GM12878 (cell line): ENCODE measurements around the gene WNT3A. TPM values are rescaled to one million over a fixed set of nuclear protein-coding genes. Genes with fewer than 3 reads are reported as not detected.

ENCODE experiments used
- ATAC-seq: fragments of 200-7000 bp; cut with Tn5 transposase; 3 replicates; pipeline ENCODE4 v1.9.1; 2020; ENCODE audit warnings: mild to moderate bottlenecking, moderate library complexity
- BruUV-seq: library from RNA; stranded (reverse); fragments of 400-500 nt; replicated peaks from 2 replicates; lab custom pipeline; 2021; lab: Mats Ljungman, UMichigan
- CTCF ChIA-PET: fragments of 300-600 bp; sonication (Branson Sonifier 250); formaldehyde crosslinking; extraction: SDS; loops from one replicate; lab custom pipeline; 2021; ENCODE audit warnings: inconsistent platforms; lab: Yijun Ruan, JAX
- POLR2A ChIA-PET: fragments of 350-600 bp; formaldehyde crosslinking; extraction: SDS; loops from one replicate; lab custom pipeline; 2021; ENCODE audit warnings: inconsistent platforms; lab: Charles Lee
- RAD21 ChIA-PET: fragments of 300-600 bp; sonication (Branson Sonifier 250); formaldehyde crosslinking; loops from one replicate; lab custom pipeline; 2023; ENCODE audit warnings: antibody characterized with exemption; ENCODE audit not compliant: unreplicated experiment; lab: Charles Lee
- SMC1A ChIA-PET: fragments of 300-600 bp; sonication (Branson Sonifier 250); formaldehyde crosslinking; loops from one replicate; lab custom pipeline; 2023; ENCODE audit not compliant: unreplicated experiment, uncharacterized antibody; lab: Charles Lee
- DNase-seq: peaks from one replicate; pipeline ENCODE4 v3.0.0-alpha.2; 2011; ENCODE audit warnings: low read depth, low spot score
- FAIRE-seq: peaks from 3 replicates; lab custom pipeline; 2011; peaks lifted over from hg19 to GRCh38; lab: Jason Lieb, UNC
- H2AFZ ChIP-seq: 2 replicates; pipeline ENCODE4 v1.6.0; 2011; ENCODE audit warnings: low read depth, low read length, control low read depth; ENCODE audit not compliant: control insufficient read depth
- H3K27ac ChIP-seq: 2 replicates; pipeline ENCODE4 v1.5.1; 2011; ENCODE audit warnings: control low read depth; ENCODE audit not compliant: control insufficient read depth, insufficient read depth
- H3K27me3 ChIP-seq, 2 experiments: replicated peaks in 1 of 2; 2 replicates each; pipeline versions ENCODE4 v1.6.0 to v1.6.1; 2011; ENCODE audit warnings: low read length in 1 of 2; ENCODE audit not compliant: control insufficient read depth in 2 of 2, insufficient read depth in 2 of 2
- H3K36me3 ChIP-seq, 2 experiments: 2 replicates each; pipeline ENCODE4 v1.5.1; 2011; ENCODE audit warnings: low read length in 1 of 2; ENCODE audit not compliant: control insufficient read depth in 2 of 2, insufficient read depth in 2 of 2
- H3K4me1 ChIP-seq: 2 replicates; pipeline ENCODE4 v1.6.1; 2011; ENCODE audit warnings: mild to moderate bottlenecking, low read length, moderate library complexity, mixed read lengths; ENCODE audit not compliant: control insufficient read depth, insufficient read depth
- H3K4me2 ChIP-seq: 2 replicates; pipeline ENCODE4 v1.6.0; 2011; ENCODE audit warnings: control low read depth; ENCODE audit not compliant: control insufficient read depth, insufficient read depth
- H3K4me3 ChIP-seq: fragments of 200-600 bp; sonication (generic); 2 replicates; pipeline ENCODE4 v1.5.1; 2016
- H3K79me2 ChIP-seq: 2 replicates; pipeline ENCODE4 v1.6.0; 2011; ENCODE audit warnings: low read length; ENCODE audit not compliant: control insufficient read depth, insufficient read depth
- H3K9ac ChIP-seq: 2 replicates; pipeline ENCODE4 v1.8.0; 2011; ENCODE audit warnings: low read length, control low read depth, mixed read lengths; ENCODE audit not compliant: control insufficient read depth, insufficient read depth
- H3K9me3 ChIP-seq: replicated peaks from 3 replicates; pipeline ENCODE4 v1.5.1; 2011; ENCODE audit warnings: mild to moderate bottlenecking, low read length; ENCODE audit not compliant: control insufficient read depth, insufficient read depth
- H4K20me1 ChIP-seq: 2 replicates; pipeline ENCODE4 v1.6.0; 2011; ENCODE audit not compliant: control insufficient read depth, insufficient read depth
- POLR2A ChIP-seq: IDR thresholded peaks from 2 replicates; pipeline ENCODE4 v1.6.1; 2011; ENCODE audit warnings: low read depth, mild to moderate bottlenecking, low read length
- RUNX3 ChIP-seq: IDR thresholded peaks from 2 replicates; pipeline ENCODE4 v1.6.1; 2012; ENCODE audit warnings: low read length, inconsistent platforms
- SIN3A ChIP-seq: IDR thresholded peaks from 2 replicates; pipeline ENCODE4 v1.6.1; 2012; ENCODE audit warnings: low read depth, low read length, improper control_type of control experiment
- SMARCA5 ChIP-seq: fragments of 450-650 bp; IDR thresholded peaks from 2 replicates; pipeline ENCODE4 v1.6.1; 2017; ENCODE audit warnings: mild to moderate bottlenecking
- SPI1 ChIP-seq: IDR thresholded peaks from 2 replicates; pipeline ENCODE4 v1.6.1; 2011; ENCODE audit warnings: low read depth, mild to moderate bottlenecking, low read length, moderate library complexity, borderline replicate concordance; ENCODE audit not compliant: insufficient read depth
- STAT3 ChIP-seq: IDR thresholded peaks from 2 replicates; pipeline ENCODE4 v1.6.1; 2011; ENCODE audit warnings: low read depth, low read length, improper control_type of control experiment
- ZNF24 ChIP-seq: fragments of 450-650 bp; IDR thresholded peaks from 2 replicates; pipeline ENCODE4 v1.6.1; 2017; ENCODE audit warnings: antibody characterized with exemption, mild to moderate bottlenecking
- WGBS: methylation state at CpG from one replicate; pipeline ENCODE4 v1.1.6; 2016; ENCODE audit warnings: low lambda C conversion rate; ENCODE audit not compliant: insufficient replicate concordance, insufficient coverage; ENCODE audit errors: missing lambda C conversion rate; 5-methylcytosine and 5-hydroxymethylcytosine counted together
- in situ Hi-C: fragments of 300-500 bp; cut with MboI; formaldehyde crosslinking; loops from 9 replicates; pipeline ENCODE4 v1.14.3; 2018; ENCODE audit warnings: mixed read lengths
- intact Hi-C: fragments of 100-400 bp; cut with micrococcal nuclease; formaldehyde crosslinking; loops from one replicate; pipeline ENCODE4 v1.14.2; 2022; ENCODE audit not compliant: unreplicated experiment
- polyA plus RNA-seq, 11 experiments: library from polyadenylated mRNA; depleted of rRNA in 4 of 11; unstranded in 6 of 11; stranded (reverse) in 5 of 11; fragments of >200 nt; fragmentation: Nextera tagmentation in 4 of 11; fragmentation: Illumina TruSeq in 1 of 11; extraction: Ambion mirVana in 4 of 11; extraction: Trizol in 1 of 11; gene quantifications; 1 replicate in 1 of 11; 2 replicates in 10 of 11; pipeline versions ENCODE4 v1.2.1 to v1.2.3, GENCODE V29; 2011 to 2016; ENCODE audit warnings: inconsistent platforms in 2 of 11, missing spikeins in 2 of 11, low read depth in 1 of 11
- total RNA-seq, 4 experiments: library from RNA; depleted of rRNA in 3 of 4; stranded (reverse); fragments of >200 nt in 3 of 4; fragmentation: Illumina TruSeq in 1 of 4; extraction: Trizol in 1 of 4; gene quantifications; 2 replicates each; pipeline versions ENCODE4 v1.2.1 to v1.2.3, GENCODE V29; 2013 to 2021
- TF ChIP-seq, protein P1 (sequence below): fragments of 450-650 bp; conservative IDR thresholded peaks from 2 replicates; pipeline ENCODE4 v1.6.1; 2017; ENCODE audit warnings: mild to moderate bottlenecking, moderate library complexity

Gene WNT3A
- total and polyA plus RNA-seq, 10 of the 15 experiments (the other 5 are each of a cell fraction or from before 2014, with no cell fraction given), result 0.16 TPM; not detected in 9

DNA sequence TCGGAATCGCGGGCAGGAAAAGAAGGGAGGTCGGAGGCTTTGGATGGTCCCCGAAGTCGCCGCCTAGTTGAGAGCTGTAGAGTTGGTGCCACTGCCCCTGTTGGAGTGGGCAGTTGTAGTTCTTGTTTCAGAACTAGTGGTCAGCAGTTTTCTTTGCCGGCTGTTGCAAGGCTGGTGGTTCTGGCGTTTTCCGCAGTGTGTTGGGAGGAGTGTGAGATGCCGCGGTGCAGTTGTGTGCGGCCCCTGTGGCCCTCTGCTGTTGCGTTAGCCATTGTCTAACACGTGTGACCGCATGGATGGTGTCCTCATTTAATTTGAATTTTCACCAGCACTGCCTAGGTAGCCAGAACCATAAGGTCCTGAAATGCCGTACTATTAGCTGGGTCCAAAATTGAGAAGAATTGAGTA, 77.1 kb downstream of the WNT3A start:
- SMC1A ChIA-PET, result interaction anchor here (1.0 to 1.2 kb wide), 2 partner anchors 9 to 84 kb away, joined by 3 to 4 read pairs; no protein-coding TSS in a partner anchor
- Histone ChIP-seq H3K27ac (peak overlapping the region; percentile 96), H3K27me3 (no peaks in the 10 kb centered on the region)
- TF ChIP-seq POLR2A (0 out of 2 replicates have a peak, but pooled peaks have one; percentile 7), ZNF24 (no peak), SIN3A (0 out of 2 replicates have a peak, but pooled peaks have one; percentile 2), RUNX3 (0 out of 2 replicates have a peak, but pooled peaks have one; percentile 3), STAT3 (no peak), SPI1 (no peak), SMARCA5 (0 out of 2 replicates have a peak, but pooled peaks have one; percentile 20)
- TF ChIP-seq, protein P1, sequence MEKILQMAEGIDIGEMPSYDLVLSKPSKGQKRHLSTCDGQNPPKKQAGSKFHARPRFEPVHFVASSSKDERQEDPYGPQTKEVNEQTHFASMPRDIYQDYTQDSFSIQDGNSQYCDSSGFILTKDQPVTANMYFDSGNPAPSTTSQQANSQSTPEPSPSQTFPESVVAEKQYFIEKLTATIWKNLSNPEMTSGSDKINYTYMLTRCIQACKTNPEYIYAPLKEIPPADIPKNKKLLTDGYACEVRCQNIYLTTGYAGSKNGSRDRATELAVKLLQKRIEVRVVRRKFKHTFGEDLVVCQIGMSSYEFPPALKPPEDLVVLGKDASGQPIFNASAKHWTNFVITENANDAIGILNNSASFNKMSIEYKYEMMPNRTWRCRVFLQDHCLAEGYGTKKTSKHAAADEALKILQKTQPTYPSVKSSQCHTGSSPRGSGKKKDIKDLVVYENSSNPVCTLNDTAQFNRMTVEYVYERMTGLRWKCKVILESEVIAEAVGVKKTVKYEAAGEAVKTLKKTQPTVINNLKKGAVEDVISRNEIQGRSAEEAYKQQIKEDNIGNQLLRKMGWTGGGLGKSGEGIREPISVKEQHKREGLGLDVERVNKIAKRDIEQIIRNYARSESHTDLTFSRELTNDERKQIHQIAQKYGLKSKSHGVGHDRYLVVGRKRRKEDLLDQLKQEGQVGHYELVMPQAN, result no peak
- TF ChIP-seq, all 136 proteins: peak for 4
- ATAC-seq (peak; percentile 4), DNase-seq (no peak), FAIRE-seq (peak; percentile 31)
- peaks cover 47% of the 10 kb centered on the region for H3K4me1 ChIP-seq
- H2AFZ ChIP-seq, result no peak overlapping the region
- peaks cover 94% of the 10 kb centered on the region for H3K79me2 ChIP-seq
- no TSS peak for BruUV-seq
- H4K20me1 ChIP-seq, result peaks cover 45% of the 10 kb centered on the region
- peak overlapping the region; percentile 94 for H3K4me3 ChIP-seq
- POLR2A ChIA-PET, result interaction anchor here (1.6 to 1.7 kb wide), 2 partner anchors 15 to 23 kb away, joined by 4 to 5 read pairs; no protein-coding TSS in a partner anchor
- 1% methylated on average over 17 of the region's 17 CpGs for whole genome bisulfite sequencing
- CTCF ChIA-PET, result interaction anchor here (0.9 to 2.7 kb wide), 5 partner anchors 18 to 84 kb away, joined by 3 to 14 read pairs (median 5); partner anchors contain the start of gene IBA57
- peak overlapping the region; percentile 94 for H3K4me2 ChIP-seq
- H3K36me3 ChIP-seq, result peaks cover 0 to 4% of the 10 kb centered on the region in 2 experiments; a peak in 2 of 4 replicates
- intact Hi-C loops (loop anchor here (2.0 kb wide), 3 partner anchors 19 to 81 kb away; partner anchors contain the start of genes C1orf35, GUK1 and IBA57), in situ Hi-C loops (no loop called here)
- H3K9ac ChIP-seq, result peak overlapping the region; percentile 99
- no peaks in the 10 kb centered on the region for H3K9me3 ChIP-seq
- RAD21 ChIA-PET, result interaction anchor here (1.1 kb wide), 1 partner anchor 16 kb away, joined by 3 read pairs; no protein-coding TSS in a partner anchor
